ENCODE measurements around the gene ITPR2. TPM values are rescaled to one million over a fixed set of nuclear protein-coding genes. Genes with fewer than 3 reads are reported as not detected.

Gene ITPR2
- total and polyA plus RNA-seq, 2 of the 13 experiments (the other 11 are each of a cell fraction or from before 2014, with no cell fraction given): 31.9 to 81.9 TPM

DNA sequence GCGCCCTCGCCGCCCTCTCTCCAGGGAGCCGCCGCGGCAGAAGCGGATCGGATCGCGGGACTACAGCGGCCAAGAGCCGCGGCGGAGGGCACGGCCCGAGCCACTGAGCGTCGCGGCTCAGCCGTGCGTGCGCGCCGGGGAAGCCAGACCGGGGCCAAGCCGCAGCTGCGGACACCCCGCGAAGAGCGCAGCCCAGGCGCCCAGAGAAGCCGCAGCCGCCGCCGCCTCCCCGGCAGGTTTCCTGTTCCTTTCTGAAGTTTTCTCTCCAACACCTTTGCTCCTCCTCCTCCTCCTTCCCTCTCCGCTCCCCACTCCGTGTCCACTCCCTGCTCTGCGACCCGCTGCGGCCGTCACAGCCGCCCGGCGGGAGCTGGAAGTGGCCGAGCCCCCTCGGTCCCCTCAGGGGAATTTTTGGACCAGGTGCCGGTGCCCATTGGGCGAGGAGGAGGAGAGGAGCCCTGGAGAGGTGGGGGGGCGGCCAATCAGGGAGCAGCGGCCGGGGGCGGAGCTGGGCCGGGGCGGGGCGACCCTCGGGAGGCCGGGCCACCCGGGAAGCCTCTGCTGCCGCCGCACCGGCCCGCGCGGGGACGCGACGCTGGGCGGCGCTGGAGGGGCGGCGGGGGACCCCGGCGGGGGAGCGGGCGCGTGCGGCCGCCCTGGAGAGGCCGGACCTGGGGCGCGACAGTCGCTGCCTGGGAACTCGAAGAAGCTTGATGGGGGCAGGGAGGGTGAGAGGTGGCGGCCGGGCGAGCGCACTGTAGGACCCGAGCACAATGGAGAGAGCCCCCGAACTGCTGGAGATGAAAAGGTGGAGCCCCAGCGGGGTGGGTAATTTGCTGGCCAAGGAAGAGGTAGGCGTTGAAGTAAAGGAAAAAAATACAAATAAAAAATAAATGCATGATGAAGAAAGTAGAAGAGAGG lies at the start of gene ITPR2 (continued):
- TF ChIP-seq PRDM15 (CRISPR knock-in tag; IDR thresholded peaks at IDR 0.05) (0 out of 2 replicates have a peak, but pooled peaks have one; percentile 45), ZNF609 (CRISPR knock-in tag; IDR thresholded peaks at IDR 0.05; ENCODE audit: borderline replicate concordance) (no peak), ZNF660 (CRISPR knock-in tag; IDR thresholded peaks at IDR 0.05; ENCODE audit: borderline replicate concordance, low read depth) (no peak), HNRNPH1 (optimal IDR thresholded peaks at IDR 0.05; ENCODE audit: low read depth, low read length) (no peak), BRCA1 (CRISPR knock-in tag; IDR thresholded peaks at IDR 0.05) (no peak), KDM2A (CRISPR knock-in tag; IDR thresholded peaks at IDR 0.05; ENCODE audit: borderline replicate concordance, low read depth) (peak; percentile 79), ARID3A (IDR thresholded peaks at IDR 0.05; ENCODE audit: low read depth, low read length) (no peak), ARID4A (CRISPR knock-in tag; IDR thresholded peaks at IDR 0.05; ENCODE audit: borderline replicate concordance) (peak; percentile 77), CBX5 (CRISPR knock-in tag; IDR thresholded peaks at IDR 0.05; ENCODE audit: borderline replicate concordance) (peak; percentile 36; the same call in 1 of the 2 replicates)
- TF ChIP-seq, protein P1, sequence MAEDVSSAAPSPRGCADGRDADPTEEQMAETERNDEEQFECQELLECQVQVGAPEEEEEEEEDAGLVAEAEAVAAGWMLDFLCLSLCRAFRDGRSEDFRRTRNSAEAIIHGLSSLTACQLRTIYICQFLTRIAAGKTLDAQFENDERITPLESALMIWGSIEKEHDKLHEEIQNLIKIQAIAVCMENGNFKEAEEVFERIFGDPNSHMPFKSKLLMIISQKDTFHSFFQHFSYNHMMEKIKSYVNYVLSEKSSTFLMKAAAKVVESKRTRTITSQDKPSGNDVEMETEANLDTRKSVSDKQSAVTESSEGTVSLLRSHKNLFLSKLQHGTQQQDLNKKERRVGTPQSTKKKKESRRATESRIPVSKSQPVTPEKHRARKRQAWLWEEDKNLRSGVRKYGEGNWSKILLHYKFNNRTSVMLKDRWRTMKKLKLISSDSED (CRISPR knock-in tag; IDR thresholded peaks at IDR 0.05): no peak
